ENCODE results near the gene EPB41L1. TPM values are rescaled to one million over a fixed set of nuclear protein-coding genes. Genes with fewer than 3 reads are reported as not detected.
A peak's percentile ranks its signal among the peaks of the same experiment; 100 is the strongest.

The EPB41L1 gene
- total and polyA plus RNA-seq, 8 donors, result 33.8 to 80.1 (median 38.7) TPM

- no peak for TF ChIP-seq CTCF (IDR thresholded peaks at IDR 0.05)
- H3K36me3 ChIP-seq, result no peaks in the 10 kb centered on the region
- no peaks in the 10 kb centered on the region for H3K27me3 ChIP-seq
- H3K9me3 ChIP-seq, result no peaks in the 10 kb centered on the region
- no peak overlapping the region for H3K27ac ChIP-seq
- DNase-seq (no peak), ATAC-seq (no peak)
- intact Hi-C loops (cut with DNase I), result no loop called here
- H3K4me3 ChIP-seq, result no peak overlapping the region
- H3K4me1 ChIP-seq, result peaks cover 6 to 33% of the 10 kb centered on the region in 2 donors
These were observed 46.7 kb upstream of the EPB41L1 start for GRCh38 chr20:36107881-36108280.

GRCh38 chr20:36109251-36109947 is 45.1 kb upstream of the EPB41L1 start:
- ATAC-seq (no peak), DNase-seq (no peak)
- H3K36me3 ChIP-seq, result no peaks in the 10 kb centered on the region
- no peak for TF ChIP-seq CTCF (IDR thresholded peaks at IDR 0.05)
- H3K27ac ChIP-seq, result no peak overlapping the region
- no peaks in the 10 kb centered on the region for H3K27me3 ChIP-seq
- no peak overlapping the region for H3K4me3 ChIP-seq
- intact Hi-C loops (cut with DNase I), result no loop called here
- peaks cover 0 to 35% of the 10 kb centered on the region in 2 donors for H3K4me1 ChIP-seq
- H3K9me3 ChIP-seq, result no peaks in the 10 kb centered on the region

GRCh38 chr20:36110994-36111393 is 43.5 kb upstream of the EPB41L1 start:
- ATAC-seq (peak; percentile 3), DNase-seq (no peak)
- no peaks in the 10 kb centered on the region for H3K27me3 ChIP-seq
- H3K27ac ChIP-seq, result no peak overlapping the region
- no peaks in the 10 kb centered on the region for H3K36me3 ChIP-seq
- no peaks in the 10 kb centered on the region for H3K9me3 ChIP-seq
- peaks cover 0 to 33% of the 10 kb centered on the region in 2 donors for H3K4me1 ChIP-seq
- TF ChIP-seq CTCF (IDR thresholded peaks at IDR 0.05), result no peak
- intact Hi-C loops (cut with DNase I), result no loop called here
- no peak overlapping the region for H3K4me3 ChIP-seq

- H3K4me1 ChIP-seq, result peaks cover 0 to 35% of the 10 kb centered on the region in 2 donors
- no peaks in the 10 kb centered on the region for H3K9me3 ChIP-seq
- DNase-seq (peak in 1 of 4 donors; percentile 78), ATAC-seq (peak; percentile 74)
- no peak for TF ChIP-seq CTCF (IDR thresholded peaks at IDR 0.05)
- H3K4me3 ChIP-seq, result no peak overlapping the region
- no peaks in the 10 kb centered on the region for H3K36me3 ChIP-seq
- H3K27ac ChIP-seq, result peak overlapping the region; percentile 39 to 61
- H3K27me3 ChIP-seq, result no peaks in the 10 kb centered on the region
- intact Hi-C loops (cut with DNase I), result no loop called here
These were observed 42.4 kb upstream of the EPB41L1 start for GRCh38 chr20:36112112-36112511.

GRCh38 chr20:36113036-36113435 is 41.5 kb upstream of the EPB41L1 start:
- Histone ChIP-seq H3K27me3 (no peaks in the 10 kb centered on the region), H3K4me3 (no peak overlapping the region), H3K27ac (peak overlapping the region in 1 of 2 donors; percentile 39), H3K4me1 (peaks cover 0 to 43% of the 10 kb centered on the region in 2 donors), H3K9me3 (no peaks in the 10 kb centered on the region), H3K36me3 (no peaks in the 10 kb centered on the region)
- ATAC-seq (no peak), DNase-seq (no peak)
- intact Hi-C loops (cut with DNase I), result no loop called here
- TF ChIP-seq CTCF (IDR thresholded peaks at IDR 0.05), result no peak
